ENCODE measurements around the gene IKZF1. TPM values are rescaled to one million over a fixed set of nuclear protein-coding genes. Genes with fewer than 3 reads are reported as not detected.

Gene IKZF1
- total RNA-seq, 2 donors from 2014 or later, result 5.6 to 11.2 TPM

GRCh38 chr7:50305583-50306493, 1.3 kb downstream of the IKZF1 start:
- DNase-seq (no peak), ATAC-seq (no peak)
- intact Hi-C loops (cut with DNase I, micrococcal nuclease), result no loop called here

- ATAC-seq, result no peak
- no peak for DNase-seq
- intact Hi-C loops (cut with DNase I, micrococcal nuclease), result no loop called here
These were observed 2.2 kb downstream of the IKZF1 start for GRCh38 chr7:50306494-50307367.

- peak; percentile 28 for ATAC-seq
- intact Hi-C loops (cut with DNase I, micrococcal nuclease), result no loop called here
- DNase-seq, result no peak
These were observed 3.0 kb downstream of the IKZF1 start for GRCh38 chr7:50307368-50308032.

- ATAC-seq (no peak), DNase-seq (no peak)
- intact Hi-C loops (cut with DNase I, micrococcal nuclease), result no loop called here
These were observed 3.7 kb downstream of the IKZF1 start for GRCh38 chr7:50308203-50308531.

- intact Hi-C loops (cut with DNase I, micrococcal nuclease), result no loop called here
- peak in 1 of 2 donors; percentile 19 for DNase-seq
- no peak for ATAC-seq
These were observed 4.2 kb downstream of the IKZF1 start for GRCh38 chr7:50308532-50309385.

- ATAC-seq (no peak), DNase-seq (no peak)
- intact Hi-C loops (cut with DNase I, micrococcal nuclease), result no loop called here
These were observed 5.2 kb downstream of the IKZF1 start for GRCh38 chr7:50309721-50310120.

GRCh38 chr7:50310361-50310760, 5.8 kb downstream of the IKZF1 start:
- ATAC-seq (no peak), DNase-seq (no peak)
- intact Hi-C loops (cut with DNase I, micrococcal nuclease), result no loop called here

GRCh38 chr7:50310956-50311355, 6.4 kb downstream of the IKZF1 start:
- intact Hi-C loops (cut with DNase I, micrococcal nuclease), result no loop called here
- DNase-seq, result no peak
- no peak for ATAC-seq

GRCh38 chr7:50312250-50313162, 8.0 kb downstream of the IKZF1 start:
- ATAC-seq (no peak), DNase-seq (no peak)
- intact Hi-C loops (cut with DNase I, micrococcal nuclease), result no loop called here

GRCh38 chr7:50314836-50315592, 10.5 kb downstream of the IKZF1 start:
- no peak for ATAC-seq
- intact Hi-C loops (cut with DNase I, micrococcal nuclease), result no loop called here
- DNase-seq, result no peak

GRCh38 chr7:50315739-50316671, 11.5 kb downstream of the IKZF1 start:
- DNase-seq (no peak), ATAC-seq (no peak)
- intact Hi-C loops (cut with DNase I, micrococcal nuclease), result no loop called here

- ATAC-seq (no peak), DNase-seq (no peak)
- intact Hi-C loops (cut with DNase I, micrococcal nuclease), result no loop called here
These were observed 12.7 kb downstream of the IKZF1 start for GRCh38 chr7:50317221-50317678.

GRCh38 chr7:50317697-50318669, 13.5 kb downstream of the IKZF1 start:
- ATAC-seq, result no peak
- intact Hi-C loops (cut with DNase I, micrococcal nuclease), result no loop called here
- DNase-seq, result peak in 1 of 2 donors; percentile 25

GRCh38 chr7:50321487-50322067, 17.1 kb downstream of the IKZF1 start:
- no peak for DNase-seq
- ATAC-seq, result no peak
- intact Hi-C loops (cut with DNase I, micrococcal nuclease), result no loop called here
